Right lung (tissue), 5 donors: Measurements from ENCODE around the gene SPATA19. TPM values are rescaled to one million over a fixed set of nuclear protein-coding genes. Genes with fewer than 3 reads are reported as not detected.

Experiments
- DNase-seq, 2 donors: peaks; one replicate each; pipeline ENCODE4 v3.0.0-alpha.2; 2013
- polyA plus RNA-seq, 5 donors: library from polyadenylated mRNA; unstranded; fragments of 120-200 nt; gene quantifications; one replicate each; pipeline versions ENCODE4 v1.2.1 to v1.2.3, GENCODE V29; 2013; ENCODE audit warnings: inconsistent platforms in 1 of 5, low replicate concordance in 1 of 5; ENCODE audit not compliant: insufficient read length in 5 of 5, insufficient read depth in 1 of 5

Gene SPATA19
- polyA plus RNA-seq, 5 donors, result not detected

- no peak for DNase-seq
Observed at GRCh38 chr11:133835593-133836548, 9.4 kb downstream of the SPATA19 start.

GRCh38 chr11:133834682-133835592 lies 10.4 kb downstream of the SPATA19 start:
- peak; percentile 31 to 48 for DNase-seq

GRCh38 chr11:133833898-133834681 lies 11.2 kb downstream of the SPATA19 start:
- no peak for DNase-seq

GRCh38 chr11:133832991-133833897 lies 12.1 kb downstream of the SPATA19 start:
- no peak for DNase-seq

- no peak for DNase-seq
Observed at GRCh38 chr11:133832096-133832990, 13.0 kb downstream of the SPATA19 start.

- DNase-seq, result no peak
Observed at GRCh38 chr11:133830931-133831907, 14.1 kb downstream of the SPATA19 start.

- DNase-seq, result no peak
Observed at GRCh38 chr11:133829566-133829965, 15.7 kb downstream of the SPATA19 start.

- no peak for DNase-seq
Observed at GRCh38 chr11:133828871-133829270, 16.4 kb downstream of the SPATA19 start.

- DNase-seq, result no peak
Observed at GRCh38 chr11:133827556-133827955, 17.8 kb downstream of the SPATA19 start.

- no peak for DNase-seq
Observed at GRCh38 chr11:133826866-133827265, 18.4 kb downstream of the SPATA19 start.

- no peak for DNase-seq
Observed at GRCh38 chr11:133825666-133826065, 19.6 kb downstream of the SPATA19 start.

GRCh38 chr11:133825156-133825555 lies 20.2 kb downstream of the SPATA19 start:
- DNase-seq, result no peak

- DNase-seq, result no peak
Observed at GRCh38 chr11:133824593-133824992, 20.7 kb downstream of the SPATA19 start.

GRCh38 chr11:133823614-133824013 lies 21.7 kb downstream of the SPATA19 start:
- no peak for DNase-seq

- DNase-seq, result no peak
Observed at GRCh38 chr11:133823211-133823610, 22.1 kb downstream of the SPATA19 start.

GRCh38 chr11:133821776-133822175 lies 23.5 kb downstream of the SPATA19 start:
- peak; percentile 29 to 48 for DNase-seq

GRCh38 chr11:133819746-133820315 lies 25.5 kb downstream of the SPATA19 start:
- no peak for DNase-seq

GRCh38 chr11:133819114-133819513 lies 26.2 kb downstream of the SPATA19 start:
- no peak for DNase-seq
